H1 (cell line): ENCODE measurements around the gene PREX1. TPM values are rescaled to one million over a fixed set of nuclear protein-coding genes. Genes with fewer than 3 reads are reported as not detected.

Experiments used
- EZH2 ChIP-seq: fragments of 200-600 bp; sonication (generic); IDR thresholded peaks from 2 replicates; pipeline ENCODE4 v1.7.1; 2012; ENCODE audit warnings: low read depth, mild to moderate bottlenecking, moderate library complexity, low read length, inconsistent platforms; ENCODE audit not compliant: severe bottlenecking
- SAP30 ChIP-seq: fragments of 300-600 bp; sonication (generic); IDR thresholded peaks from 2 replicates; pipeline ENCODE4 v1.7.1; 2012; ENCODE audit warnings: low read length, moderate library complexity, mild to moderate bottlenecking, inconsistent platforms; ENCODE audit not compliant: insufficient read depth, insufficient replicate concordance
- SP2 ChIP-seq: IDR thresholded peaks from 2 replicates; pipeline ENCODE4 v1.6.1; 2012; ENCODE audit warnings: mild to moderate bottlenecking, low read length, inconsistent platforms
- TAF7 ChIP-seq: optimal IDR thresholded peaks from 2 replicates; pipeline ENCODE3; 2011; ENCODE audit warnings: low read depth, mild to moderate bottlenecking, inconsistent platforms, low read length, moderate library complexity, borderline replicate concordance
- TBP ChIP-seq: IDR thresholded peaks from 2 replicates; pipeline ENCODE4 v1.6.1; 2011; ENCODE audit warnings: low read depth, low read length, improper control_type of control experiment
- polyA plus RNA-seq, 7 experiments: library from polyadenylated mRNA; depleted of rRNA in 3 of 7; stranded (reverse) in 5 of 7; unstranded in 2 of 7; fragments of >200 nt in 5 of 7; fragments of 200-250 nt in 2 of 7; gene quantifications; 1 replicate in 5 of 7; 2 replicates in 1 of 7; 4 replicates in 1 of 7; pipeline versions ENCODE4 v1.2.1 to v1.2.3, GENCODE V29; 2011 to 2013; ENCODE audit warnings: missing spikeins in 2 of 7, mixed read lengths in 2 of 7
- total RNA-seq: library from RNA; stranded (reverse); fragmentation: NEBNext Ultra II Directional; extraction: Animal tissue kit (Norgen Biotek cat#: 25700); gene quantifications from 2 replicates; pipeline ENCODE4 v1.2.1, GENCODE V29; 2021

PREX1 gene
- total and polyA plus RNA-seq, 2 of the 8 experiments (the other 6 are each of a cell fraction or from before 2014, with no cell fraction given) = 10.7 to 12.8 TPM

DNA sequence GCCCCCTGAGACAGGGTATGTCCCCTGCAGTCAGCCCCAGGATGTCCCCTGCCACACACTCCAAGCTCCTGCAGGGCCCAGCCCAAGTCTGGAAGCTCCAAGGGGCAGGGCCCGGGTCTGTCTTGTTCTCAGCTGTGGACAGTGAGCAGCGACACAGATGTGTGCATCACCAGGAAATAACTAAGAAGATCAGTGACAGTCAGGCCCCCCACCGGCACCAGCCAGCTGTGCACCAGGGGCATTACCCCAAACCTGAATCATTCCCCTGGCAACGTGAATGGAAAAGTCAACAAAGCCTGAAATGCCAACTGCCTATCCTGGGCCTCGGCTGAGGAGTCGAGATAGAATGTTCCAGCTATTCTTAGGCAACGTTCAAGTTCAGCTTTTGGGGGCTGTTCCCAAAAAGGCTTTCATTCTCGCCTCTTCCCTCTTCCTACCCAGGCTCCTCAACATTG lies 105.0 kb downstream of the PREX1 start (continued):
- TF ChIP-seq EZH2 (no peak), SAP30 (no peak), TAF7 (no peak), SP2 (no peak), TBP (no peak)
